H9 (cell line): ENCODE data around the gene FXYD2. TPM values are rescaled to one million over a fixed set of nuclear protein-coding genes. Genes with fewer than 3 reads are reported as not detected.

ENCODE experiments used
- DNase-seq: peaks from one replicate; pipeline ENCODE4 v3.0.0-alpha.2; 2017
- H2AFZ ChIP-seq: one replicate; pipeline ENCODE4 v1.6.1; 2013; ENCODE audit warnings: mild to moderate bottlenecking, low read length, control low read depth, moderate library complexity
- H2AK5ac ChIP-seq: 2 replicates; pipeline ENCODE4 v1.6.1; 2013; ENCODE audit warnings: low read length, control low read depth, mixed read lengths; ENCODE audit not compliant: insufficient read length
- H2BK120ac ChIP-seq: one replicate; pipeline ENCODE4 v1.6.1; 2013; ENCODE audit warnings: low read depth, mild to moderate bottlenecking, low read length, control low read depth, inconsistent platforms; ENCODE audit not compliant: poor library complexity, severe bottlenecking
- H2BK12ac ChIP-seq: 2 replicates; pipeline ENCODE4 v1.6.1; 2013; ENCODE audit warnings: low read length, control low read depth, mixed read lengths, low read depth; ENCODE audit not compliant: insufficient read length
- H2BK15ac ChIP-seq: 2 replicates; pipeline ENCODE4 v1.6.1; 2013; ENCODE audit warnings: low read depth, low read length, control low read depth
- H2BK20ac ChIP-seq: one replicate; pipeline ENCODE4 v1.6.1; 2013; ENCODE audit warnings: low read depth, mild to moderate bottlenecking, low read length, control low read depth, inconsistent platforms; ENCODE audit not compliant: poor library complexity, severe bottlenecking
- H2BK5ac ChIP-seq: 2 replicates; pipeline ENCODE4 v1.6.1; 2013; ENCODE audit warnings: low read length, control low read depth, mixed read lengths; ENCODE audit not compliant: insufficient read length
- H3K14ac ChIP-seq: 2 replicates; pipeline ENCODE4 v1.6.1; 2013; ENCODE audit warnings: low read length, control low read depth; ENCODE audit not compliant: insufficient read depth
- H3K18ac ChIP-seq: 2 replicates; pipeline ENCODE4 v1.6.1; 2013; ENCODE audit warnings: low read depth, mild to moderate bottlenecking, mixed read lengths, low read length, control low read depth; ENCODE audit not compliant: insufficient read length
- H3K23ac ChIP-seq: 2 replicates; pipeline ENCODE4 v1.6.1; 2013; ENCODE audit warnings: low read length, control low read depth, mixed read lengths, low read depth; ENCODE audit not compliant: insufficient read length
- H3K23me2 ChIP-seq: 2 replicates; pipeline ENCODE4 v1.6.1; 2013; ENCODE audit warnings: low read depth, mild to moderate bottlenecking, mixed read lengths, low read length, control low read depth; ENCODE audit not compliant: insufficient read length, poor library complexity, severe bottlenecking
- H3K27ac ChIP-seq: 2 replicates; pipeline ENCODE4 v1.5.1; 2013; ENCODE audit warnings: low read length, control low read depth, mixed read lengths, low read depth; ENCODE audit not compliant: insufficient read length
- H3K27me3 ChIP-seq: 2 replicates; pipeline ENCODE4 v1.6.1; 2013; ENCODE audit warnings: low read length, control low read depth, inconsistent platforms; ENCODE audit not compliant: insufficient read depth
- H3K4ac ChIP-seq: 2 replicates; pipeline ENCODE4 v1.6.1; 2013; ENCODE audit warnings: low read depth, mild to moderate bottlenecking, control low read depth, inconsistent platforms, low read length, moderate library complexity
- H3K4me1 ChIP-seq: 2 replicates; pipeline ENCODE4 v1.6.1; 2013; ENCODE audit warnings: low read length, control low read depth, inconsistent platforms; ENCODE audit not compliant: insufficient read depth
- H3K4me2 ChIP-seq: 2 replicates; pipeline ENCODE4 v1.6.1; 2013; ENCODE audit warnings: low read length, control low read depth, mixed read lengths; ENCODE audit not compliant: insufficient read length, insufficient read depth
- H3K56ac ChIP-seq: 2 replicates; pipeline ENCODE4 v1.6.1; 2013; ENCODE audit warnings: low read depth, mild to moderate bottlenecking, mixed read lengths, low read length, control low read depth; ENCODE audit not compliant: insufficient read length
- H3K79me1 ChIP-seq: 2 replicates; pipeline ENCODE4 v1.6.1; 2013; ENCODE audit warnings: low read depth, mild to moderate bottlenecking, moderate library complexity, low read length, control low read depth, inconsistent platforms; ENCODE audit not compliant: insufficient read depth, poor library complexity, severe bottlenecking
- H3K79me2 ChIP-seq: 2 replicates; pipeline ENCODE4 v1.6.1; 2013; ENCODE audit warnings: low read length, control low read depth, inconsistent platforms; ENCODE audit not compliant: insufficient read depth
- H3K9ac ChIP-seq: 2 replicates; pipeline ENCODE4 v1.6.1; 2013; ENCODE audit warnings: low read length, control low read depth, mixed read lengths; ENCODE audit not compliant: insufficient read length; ENCODE audit errors: extremely low read depth
- H3K9me3 ChIP-seq: one replicate; pipeline ENCODE4 v1.6.1; 2013; ENCODE audit warnings: low read depth, low read length, inconsistent platforms; ENCODE audit not compliant: control insufficient read depth
- H3T11ph ChIP-seq: one replicate; pipeline ENCODE4 v1.6.1; 2013; ENCODE audit warnings: mild to moderate bottlenecking, low read length, control low read depth, inconsistent platforms
- H4K20me1 ChIP-seq: one replicate; pipeline ENCODE4 v1.6.1; 2013; ENCODE audit not compliant: control insufficient read depth, insufficient read length, insufficient read depth
- H4K5ac ChIP-seq: 2 replicates; pipeline ENCODE4 v1.6.1; 2013; ENCODE audit warnings: low read depth, mild to moderate bottlenecking, mixed read lengths, low read length, control low read depth; ENCODE audit not compliant: insufficient read length
- H4K8ac ChIP-seq: replicated peaks from 2 replicates; pipeline ENCODE4 v1.6.1; 2013; ENCODE audit warnings: low read length, control low read depth, mixed read lengths, low read depth; ENCODE audit not compliant: insufficient read length
- H4K91ac ChIP-seq: 2 replicates; pipeline ENCODE4 v1.6.1; 2013; ENCODE audit warnings: low read depth, mild to moderate bottlenecking, moderate library complexity, mixed read lengths, low read length, control low read depth; ENCODE audit not compliant: insufficient read length
- H3K27ac Mint-ChIP-seq, 3 experiments: 2 replicates in 2 of 3; 3 replicates in 1 of 3; pipeline ENCODE4 v1.8.0; 2020 to 2021; ENCODE audit warnings: mixed read lengths in 3 of 3, mild to moderate bottlenecking in 1 of 3, moderate library complexity in 1 of 3
- H3K27me3 Mint-ChIP-seq: 2 replicates; pipeline ENCODE4 v1.8.0; 2021; ENCODE audit warnings: low read depth, mild to moderate bottlenecking, moderate library complexity, mixed read lengths
- H3K36me3 Mint-ChIP-seq, 3 experiments: 2 replicates in 2 of 3; 3 replicates in 1 of 3; pipeline ENCODE4 v1.8.0; 2020 to 2021; ENCODE audit warnings: low read depth in 3 of 3, mixed read lengths in 3 of 3; ENCODE audit not compliant: insufficient read depth in 1 of 3
- H3K4me1 Mint-ChIP-seq, 2 experiments: 2 replicates each; pipeline ENCODE4 v1.8.0; 2020; ENCODE audit warnings: mixed read lengths in 2 of 2
- H3K4me3 Mint-ChIP-seq, 2 experiments: 2 replicates in 1 of 2; 3 replicates in 1 of 2; pipeline ENCODE4 v1.8.0; 2020 to 2021; ENCODE audit warnings: mild to moderate bottlenecking in 2 of 2, mixed read lengths in 2 of 2, moderate library complexity in 1 of 2
- H3K9me3 Mint-ChIP-seq, 2 experiments: 2 replicates in 1 of 2; 3 replicates in 1 of 2; pipeline ENCODE4 v1.8.0; 2020; ENCODE audit warnings: mild to moderate bottlenecking in 2 of 2, mixed read lengths in 2 of 2, moderate library complexity in 1 of 2
- WGBS: extraction: QIAGEN DNeasy Blood & Tissue Kit; methylation state at CpG from one replicate; pipeline ENCODE4 v1.1.7; 2013; ENCODE audit warnings: missing lambda C conversion rate, low lambda C conversion rate, mixed read lengths; ENCODE audit not compliant: insufficient read length; ENCODE audit errors: extremely low coverage; 5-methylcytosine and 5-hydroxymethylcytosine counted together
- total RNA-seq: library from RNA; stranded (reverse); gene quantifications from 2 replicates; pipeline ENCODE4 v1.2.1, GENCODE V29; 2021
- TF ChIP-seq, protein P1 (sequence below): fragments of 200-600 bp; sonication (generic); conservative IDR thresholded peaks from 3 replicates; pipeline ENCODE4 v1.8.0; 2021; ENCODE audit warnings: antibody characterized with exemption, mild to moderate bottlenecking

Gene FXYD2
- total RNA-seq, 1 experiment from 2014 or later = 0.79 TPM

DNA sequence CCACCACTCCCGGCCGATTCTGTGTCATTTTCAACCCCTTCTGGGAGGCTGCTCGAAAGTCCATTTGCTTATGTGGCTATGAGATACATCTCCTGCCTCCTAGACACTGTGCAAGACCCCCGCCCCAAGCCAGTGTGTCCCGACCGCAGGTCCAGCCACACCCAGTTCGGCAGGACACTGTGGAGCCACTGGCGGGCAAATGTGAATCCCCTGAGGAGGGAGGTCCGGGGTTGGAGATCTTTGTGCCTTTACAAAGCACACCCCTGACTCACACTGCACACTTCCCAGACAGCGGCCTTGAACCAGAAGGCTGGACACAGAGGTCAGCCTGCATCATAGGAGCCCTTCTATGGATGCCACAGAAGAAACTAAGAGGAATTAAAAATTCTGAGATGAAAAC, 34.5 kb upstream of the FXYD2 start:
- Histone ChIP-seq H3K23me2 (no peaks in the 10 kb centered on the region), H3K56ac (no peak overlapping the region), H3T11ph (no peak overlapping the region), H3K27me3 (no peaks in the 10 kb centered on the region), H3K27ac (no peak overlapping the region), H2AK5ac (no peak overlapping the region), H4K5ac (no peak overlapping the region), H2BK120ac (no peak overlapping the region), H3K79me1 (no peaks in the 10 kb centered on the region), H2BK12ac (no peak overlapping the region), H3K9me3 (no peaks in the 10 kb centered on the region), H4K8ac (no peak overlapping the region), H3K14ac (no peak overlapping the region), H2BK15ac (no peak overlapping the region), H2BK5ac (no peak overlapping the region), H2AFZ (no peak overlapping the region), H3K79me2 (no peaks in the 10 kb centered on the region), H4K20me1 (no peaks in the 10 kb centered on the region), H3K4me1 (peaks cover 3% of the 10 kb centered on the region; the same call in 1 of the 2 replicates), H4K91ac (no peak overlapping the region), H3K9ac (no peak overlapping the region), H2BK20ac (no peak overlapping the region), H3K4ac (no peak overlapping the region), H3K18ac (no peak overlapping the region), H3K4me2 (no peak overlapping the region), H3K23ac (no peak overlapping the region)
- Mint-ChIP-seq H3K4me3 (no peak overlapping the region), H3K36me3 (peaks cover 0 to 2% (median 0%) of the 10 kb centered on the region in 3 experiments; a peak in 1 of 7 replicates), H3K27ac (no peak overlapping the region), H3K4me1 (peaks cover 24 to 48% of the 10 kb centered on the region in 2 experiments), H3K9me3 (peaks cover 0 to under 1% of the 10 kb centered on the region in 2 experiments; a peak in 1 of 5 replicates), H3K27me3 (no peaks in the 10 kb centered on the region; the same call in 1 of the 2 replicates)
- no CpG with 5 or more reads among the region's 10 CpGs for WGBS
- DNase-seq = no peak
- TF ChIP-seq, protein P1, sequence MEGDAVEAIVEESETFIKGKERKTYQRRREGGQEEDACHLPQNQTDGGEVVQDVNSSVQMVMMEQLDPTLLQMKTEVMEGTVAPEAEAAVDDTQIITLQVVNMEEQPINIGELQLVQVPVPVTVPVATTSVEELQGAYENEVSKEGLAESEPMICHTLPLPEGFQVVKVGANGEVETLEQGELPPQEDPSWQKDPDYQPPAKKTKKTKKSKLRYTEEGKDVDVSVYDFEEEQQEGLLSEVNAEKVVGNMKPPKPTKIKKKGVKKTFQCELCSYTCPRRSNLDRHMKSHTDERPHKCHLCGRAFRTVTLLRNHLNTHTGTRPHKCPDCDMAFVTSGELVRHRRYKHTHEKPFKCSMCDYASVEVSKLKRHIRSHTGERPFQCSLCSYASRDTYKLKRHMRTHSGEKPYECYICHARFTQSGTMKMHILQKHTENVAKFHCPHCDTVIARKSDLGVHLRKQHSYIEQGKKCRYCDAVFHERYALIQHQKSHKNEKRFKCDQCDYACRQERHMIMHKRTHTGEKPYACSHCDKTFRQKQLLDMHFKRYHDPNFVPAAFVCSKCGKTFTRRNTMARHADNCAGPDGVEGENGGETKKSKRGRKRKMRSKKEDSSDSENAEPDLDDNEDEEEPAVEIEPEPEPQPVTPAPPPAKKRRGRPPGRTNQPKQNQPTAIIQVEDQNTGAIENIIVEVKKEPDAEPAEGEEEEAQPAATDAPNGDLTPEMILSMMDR = no peak
